ENCODE results near the gene BPTF. TPM values are rescaled to one million over a fixed set of nuclear protein-coding genes. Genes with fewer than 3 reads are reported as not detected.
"Not testable (repeated sequence)": the region's sequence is repeated elsewhere in the genome, so short reads cannot be mapped to it uniquely, and the experiment has no call there.

Gene BPTF
- polyA plus RNA-seq, 1 of the 3 experiments (the other 2 are of a cell fraction), result 61.4 TPM

GRCh38 chr17:67980456-67980855 lies 155.2 kb downstream of the BPTF start:
- TF ChIP-seq TEAD4 (IDR thresholded peaks at IDR 0.05; ENCODE audit: borderline replicate concordance, insufficient read depth), result no peak
- no peak for TF ChIP-seq FOXM1 (IDR thresholded peaks at IDR 0.05; ENCODE audit: low read depth)
- no peak for TF ChIP-seq MAX (IDR thresholded peaks at IDR 0.05; ENCODE audit: low read depth)
- no peak for TF ChIP-seq REST (IDR thresholded peaks at IDR 0.05; ENCODE audit: low read depth, low read length)
- no peak for TF ChIP-seq POLR2AphosphoS5 (IDR thresholded peaks at IDR 0.05; ENCODE audit: low read depth, low read length)
- no peak for TF ChIP-seq EZH2phosphoT487 (IDR thresholded peaks at IDR 0.05; ENCODE audit: borderline replicate concordance, low read depth)
- TF ChIP-seq YY1 (IDR thresholded peaks at IDR 0.05; ENCODE audit: low read depth), result no peak
- TF ChIP-seq ZBTB33 (IDR thresholded peaks at IDR 0.05; ENCODE audit: borderline replicate concordance, low read depth), result no peak
- no peak for TF ChIP-seq GABPA (IDR thresholded peaks at IDR 0.05; ENCODE audit: low read depth)
- no peak for TF ChIP-seq FOSL2 (IDR thresholded peaks at IDR 0.05; ENCODE audit: borderline replicate concordance, low read depth)
- no peak for TF ChIP-seq MXI1 (IDR thresholded peaks at IDR 0.05; ENCODE audit: low read depth, low read length)
- TF ChIP-seq RXRA (IDR thresholded peaks at IDR 0.05; ENCODE audit: borderline replicate concordance, low read depth), result no peak
- no peak for TF ChIP-seq FOXJ3 (CRISPR knock-in tag; IDR thresholded peaks at IDR 0.05)
- TF ChIP-seq NFIC (IDR thresholded peaks at IDR 0.05; ENCODE audit: borderline replicate concordance), result no peak
- no peak for TF ChIP-seq EP300 (IDR thresholded peaks at IDR 0.05; ENCODE audit: borderline replicate concordance in 1 of 2, low read depth in 1 of 2, low read length in 1 of 2)
- TF ChIP-seq RAD21 (IDR thresholded peaks at IDR 0.05; ENCODE audit: low read length), result no peak
- no peak for TF ChIP-seq ELF1 (IDR thresholded peaks at IDR 0.05)
- no peak for TF ChIP-seq IRF3 (IDR thresholded peaks at IDR 0.05; ENCODE audit: low read depth, low read length)
- TF ChIP-seq PBX3 (IDR thresholded peaks at IDR 0.05), result no peak
- Histone ChIP-seq H3F3A (replicated peaks; ENCODE audit: insufficient read depth) (peaks cover 5% of the 10 kb centered on the region), H3K27ac (ENCODE audit: low read depth in 2 of 2, low read length in 1 of 2) (no peak overlapping the region), H3K4me2 (no peak overlapping the region), H3K36me3 (replicated peaks in 1 of 2; ENCODE audit: control insufficient read depth in 1 of 2, insufficient read depth in 2 of 2, low read length in 1 of 2) (peaks cover 26 to 59% of the 10 kb centered on the region in 2 experiments), H3K79me2 (ENCODE audit: insufficient read depth) (no peaks in the 10 kb centered on the region), H3K4me1 (ENCODE audit: control insufficient read depth in 1 of 2, insufficient read depth in 2 of 2, low read depth in 1 of 2, low read length in 1 of 2) (no peaks in the 10 kb centered on the region), H3K9me2 (no peaks in the 10 kb centered on the region), H2AFZ (ENCODE audit: low read depth) (no peak overlapping the region), H3K9ac (no peak overlapping the region), H4K20me1 (ENCODE audit: insufficient read depth) (no peaks in the 10 kb centered on the region), H3K4me3 (ENCODE audit: low read depth in 2 of 2, low read length in 1 of 2) (no peak overlapping the region), H3K9me3 (no peaks in the 10 kb centered on the region), H3K27me3 (ENCODE audit: insufficient read depth) (no peaks in the 10 kb centered on the region)
- POLR2A ChIA-PET, result no interaction called here
- WGBS (ENCODE audit: low lambda C conversion rate), result 91% methylated on average over 2 of the region's 2 CpGs
- CTCF ChIA-PET, result interaction anchor here (0.8 to 2.0 kb wide), 5 partner anchors 10 to 220 kb away, joined by 3 to 7 read pairs (median 4); no protein-coding TSS in a partner anchor
- no peak for DNase-seq

GRCh38 chr17:67980883-67981282 lies 155.6 kb downstream of the BPTF start:
- 60% methylated on average over 3 of the region's 3 CpGs for WGBS (ENCODE audit: low lambda C conversion rate)
- H3K4me3 ChIP-seq (ENCODE audit: low read depth in 2 of 2, low read length in 1 of 2); H3F3A ChIP-seq (replicated peaks; ENCODE audit: insufficient read depth); H3K4me1 ChIP-seq (ENCODE audit: control insufficient read depth in 1 of 2, insufficient read depth in 2 of 2, low read depth in 1 of 2, low read length in 1 of 2); H3K27me3 ChIP-seq (ENCODE audit: insufficient read depth); H2AFZ ChIP-seq (ENCODE audit: low read depth); H3K9me2 ChIP-seq; H3K9ac ChIP-seq; POLR2A ChIA-PET; H3K27ac ChIP-seq (ENCODE audit: low read depth in 2 of 2, low read length in 1 of 2); DNase-seq; H3K4me2 ChIP-seq; H3K9me3 ChIP-seq; H3K79me2 ChIP-seq (ENCODE audit: insufficient read depth); H4K20me1 ChIP-seq (ENCODE audit: insufficient read depth): not testable (repeated sequence)
- H3K36me3 ChIP-seq (replicated peaks in 1 of 2; ENCODE audit: control insufficient read depth in 1 of 2, insufficient read depth in 2 of 2, low read length in 1 of 2), result peaks cover 22 to 54% of the 10 kb centered on the region in 2 experiments
- CTCF ChIA-PET, result interaction anchor here (1.3 kb wide), 1 partner anchor 17 kb away, joined by 4 read pairs; no protein-coding TSS in a partner anchor

Measured in SK-N-SH (cell line).